Nephron progenitor cell (in vitro differentiated cells): ENCODE data around the gene DNAH9.

Experiments
- DNase-seq: peaks from one replicate; pipeline ENCODE4 v3.0.0; 2021
- H3K27ac Mint-ChIP-seq: 2 replicates; pipeline ENCODE4 v1.8.0; 2021; ENCODE audit warnings: mild to moderate bottlenecking, moderate library complexity, mixed read lengths
- H3K27me3 Mint-ChIP-seq: 2 replicates; pipeline ENCODE4 v1.8.0; 2021; ENCODE audit warnings: mild to moderate bottlenecking, low read depth, mixed read lengths; ENCODE audit not compliant: poor library complexity
- H3K36me3 Mint-ChIP-seq: 2 replicates; pipeline ENCODE4 v1.8.0; 2021; ENCODE audit warnings: low read depth, mixed read lengths
- H3K4me1 Mint-ChIP-seq: 2 replicates; pipeline ENCODE4 v1.8.0; 2021; ENCODE audit warnings: mixed read lengths
- H3K4me3 Mint-ChIP-seq: 2 replicates; pipeline ENCODE4 v1.8.0; 2021; ENCODE audit warnings: mild to moderate bottlenecking, moderate library complexity, mixed read lengths
- H3K9me3 Mint-ChIP-seq: 2 replicates; pipeline ENCODE4 v1.8.0; 2021; ENCODE audit warnings: mild to moderate bottlenecking, moderate library complexity, mixed read lengths
- TF ChIP-seq, protein P1 (sequence below): fragments of 200-600 bp; sonication (generic); IDR thresholded peaks from 2 replicates; pipeline ENCODE4 v1.5.0; 2021; ENCODE audit warnings: antibody characterized with exemption

DNAH9 gene

DNA sequence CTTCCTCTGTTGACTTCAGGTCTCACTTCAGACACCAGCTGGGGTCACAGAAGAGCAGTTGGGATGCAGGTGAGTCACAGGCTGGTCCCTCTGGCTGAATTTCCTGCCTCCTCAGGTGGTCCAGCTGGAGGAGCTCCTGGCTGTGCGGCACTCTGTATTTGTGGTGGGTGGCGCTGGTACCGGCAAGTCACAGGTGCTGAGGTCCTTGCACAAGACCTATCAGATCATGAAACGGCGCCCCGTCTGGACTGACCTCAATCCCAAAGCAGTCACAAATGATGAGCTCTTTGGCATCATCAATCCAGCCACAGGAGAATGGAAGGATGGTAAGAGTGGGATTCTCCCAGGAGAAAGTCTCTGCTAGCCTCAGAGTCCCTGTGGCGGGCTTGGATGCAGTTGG, 149.2 kb downstream of the DNAH9 start:
- no peak overlapping the region for H3K4me3 Mint-ChIP-seq
- DNase-seq, result no peak
- H3K9me3 Mint-ChIP-seq, result peaks cover 23% of the 10 kb centered on the region
- H3K4me1 Mint-ChIP-seq, result no peaks in the 10 kb centered on the region
- H3K27me3 Mint-ChIP-seq, result peaks cover 7% of the 10 kb centered on the region
- H3K36me3 Mint-ChIP-seq, result peaks cover 8% of the 10 kb centered on the region
- TF ChIP-seq, protein P1, sequence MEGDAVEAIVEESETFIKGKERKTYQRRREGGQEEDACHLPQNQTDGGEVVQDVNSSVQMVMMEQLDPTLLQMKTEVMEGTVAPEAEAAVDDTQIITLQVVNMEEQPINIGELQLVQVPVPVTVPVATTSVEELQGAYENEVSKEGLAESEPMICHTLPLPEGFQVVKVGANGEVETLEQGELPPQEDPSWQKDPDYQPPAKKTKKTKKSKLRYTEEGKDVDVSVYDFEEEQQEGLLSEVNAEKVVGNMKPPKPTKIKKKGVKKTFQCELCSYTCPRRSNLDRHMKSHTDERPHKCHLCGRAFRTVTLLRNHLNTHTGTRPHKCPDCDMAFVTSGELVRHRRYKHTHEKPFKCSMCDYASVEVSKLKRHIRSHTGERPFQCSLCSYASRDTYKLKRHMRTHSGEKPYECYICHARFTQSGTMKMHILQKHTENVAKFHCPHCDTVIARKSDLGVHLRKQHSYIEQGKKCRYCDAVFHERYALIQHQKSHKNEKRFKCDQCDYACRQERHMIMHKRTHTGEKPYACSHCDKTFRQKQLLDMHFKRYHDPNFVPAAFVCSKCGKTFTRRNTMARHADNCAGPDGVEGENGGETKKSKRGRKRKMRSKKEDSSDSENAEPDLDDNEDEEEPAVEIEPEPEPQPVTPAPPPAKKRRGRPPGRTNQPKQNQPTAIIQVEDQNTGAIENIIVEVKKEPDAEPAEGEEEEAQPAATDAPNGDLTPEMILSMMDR, result no peak
- no peak overlapping the region for H3K27ac Mint-ChIP-seq

DNA sequence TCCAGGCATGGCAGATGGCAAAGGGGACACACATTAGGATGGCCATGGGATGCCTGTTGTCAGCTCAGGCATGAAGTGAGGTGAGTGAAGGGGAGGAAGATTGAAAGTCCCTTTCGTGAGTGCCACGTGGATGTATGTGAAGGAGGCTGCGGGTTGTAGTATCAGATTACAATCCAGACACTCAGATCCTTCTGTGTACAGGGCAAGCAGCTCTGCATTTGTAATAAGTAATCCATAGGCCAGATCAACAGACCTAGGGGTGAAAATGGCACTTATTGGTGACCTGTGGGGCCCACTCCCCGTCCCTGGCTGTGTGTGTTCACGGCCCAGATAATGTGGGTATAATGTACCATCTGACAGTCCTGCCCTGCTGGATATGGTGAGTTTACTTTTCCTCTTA, 159.5 kb downstream of the DNAH9 start:
- H3K27ac Mint-ChIP-seq, result peak overlapping the region; percentile 82
- peaks cover 16% of the 10 kb centered on the region for H3K4me1 Mint-ChIP-seq
- peaks cover 26% of the 10 kb centered on the region for H3K9me3 Mint-ChIP-seq
- DNase-seq, result no peak
- no peak overlapping the region for H3K4me3 Mint-ChIP-seq
- TF ChIP-seq, protein P1, result no peak
- no peaks in the 10 kb centered on the region for H3K36me3 Mint-ChIP-seq
- H3K27me3 Mint-ChIP-seq, result peaks cover 12% of the 10 kb centered on the region

DNA sequence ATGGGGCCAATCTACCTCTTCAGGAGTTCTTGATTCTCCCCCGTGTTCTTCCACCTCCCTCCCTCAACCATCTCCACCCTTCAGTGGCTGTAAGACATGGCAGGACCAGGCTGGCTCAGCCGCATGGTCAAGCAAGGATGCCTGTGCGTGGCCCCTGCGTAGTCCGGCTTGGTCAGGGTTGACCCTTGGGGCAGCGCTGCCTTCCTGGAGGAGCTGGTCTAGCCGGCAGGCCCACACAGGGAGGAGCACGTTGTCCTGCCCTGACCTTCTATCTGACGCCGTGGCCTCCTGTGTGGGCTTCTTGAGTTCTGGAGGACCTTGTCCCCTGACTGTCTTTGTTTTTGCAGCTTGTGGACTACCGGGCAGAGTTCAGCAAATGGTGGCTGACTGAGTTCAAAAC, 169.8 kb downstream of the DNAH9 start:
- no peak overlapping the region for H3K4me3 Mint-ChIP-seq
- no peaks in the 10 kb centered on the region for H3K9me3 Mint-ChIP-seq

DNA sequence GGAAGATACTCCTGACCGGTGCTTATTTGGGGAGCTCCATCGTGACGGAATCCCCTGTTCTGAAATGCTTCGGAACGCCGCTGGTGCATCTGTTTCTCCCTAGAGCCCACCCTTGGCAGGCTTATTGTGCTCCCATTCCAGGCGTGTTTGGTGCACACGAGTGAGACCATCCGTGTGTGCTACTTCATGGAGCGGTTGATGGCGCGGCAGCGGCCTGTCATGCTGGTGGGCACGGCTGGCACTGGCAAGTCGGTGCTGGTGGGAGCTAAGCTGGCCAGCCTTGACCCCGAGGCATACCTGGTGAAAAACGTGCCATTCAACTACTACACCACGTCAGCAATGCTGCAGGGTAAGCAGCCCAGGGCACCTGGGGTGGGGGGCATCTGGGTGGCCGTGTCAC, 170.7 kb downstream of the DNAH9 start:
- Mint-ChIP-seq H3K4me1 (peaks cover 7% of the 10 kb centered on the region), H3K27me3 (peaks cover 16% of the 10 kb centered on the region), H3K36me3 (no peaks in the 10 kb centered on the region), H3K27ac (no peak overlapping the region), H3K9me3 (no peaks in the 10 kb centered on the region), H3K4me3 (no peak overlapping the region)
- TF ChIP-seq, protein P1, result no peak
- DNase-seq, result no peak

More for the DNA sequence above, 169.8 kb downstream of the DNAH9 start:
- TF ChIP-seq, protein P1, result no peak
- H3K36me3 Mint-ChIP-seq, result no peaks in the 10 kb centered on the region
- no peak for DNase-seq
- peaks cover 16% of the 10 kb centered on the region for H3K27me3 Mint-ChIP-seq
- peaks cover 7% of the 10 kb centered on the region for H3K4me1 Mint-ChIP-seq
- H3K27ac Mint-ChIP-seq, result no peak overlapping the region

DNA sequence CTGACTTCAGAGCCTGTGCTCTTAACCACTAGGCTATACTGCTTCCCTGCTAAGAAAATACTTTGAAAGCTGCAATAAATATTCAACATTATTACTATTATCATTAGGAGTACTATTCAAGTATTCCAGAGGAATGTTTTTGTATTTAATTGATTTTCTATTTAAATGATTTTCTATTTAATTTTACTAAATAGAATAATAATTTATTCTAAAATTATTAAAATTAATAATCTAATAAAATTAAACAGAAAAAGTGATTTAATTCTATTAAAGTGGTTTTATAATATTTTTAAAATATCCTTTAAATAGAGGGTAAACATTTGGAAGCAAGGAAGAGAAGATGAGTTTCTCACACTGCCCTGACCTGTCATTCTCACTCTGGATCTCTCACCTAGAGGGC, 173.8 kb downstream of the DNAH9 start:
- H3K9me3 Mint-ChIP-seq, result no peaks in the 10 kb centered on the region
- no peak overlapping the region for H3K4me3 Mint-ChIP-seq
- DNase-seq, result no peak
- no peaks in the 10 kb centered on the region for H3K4me1 Mint-ChIP-seq
- no peaks in the 10 kb centered on the region for H3K36me3 Mint-ChIP-seq
- peaks cover 7% of the 10 kb centered on the region for H3K27me3 Mint-ChIP-seq
- peak overlapping the region; percentile 39 for H3K27ac Mint-ChIP-seq
- TF ChIP-seq, protein P1, result no peak

DNA sequence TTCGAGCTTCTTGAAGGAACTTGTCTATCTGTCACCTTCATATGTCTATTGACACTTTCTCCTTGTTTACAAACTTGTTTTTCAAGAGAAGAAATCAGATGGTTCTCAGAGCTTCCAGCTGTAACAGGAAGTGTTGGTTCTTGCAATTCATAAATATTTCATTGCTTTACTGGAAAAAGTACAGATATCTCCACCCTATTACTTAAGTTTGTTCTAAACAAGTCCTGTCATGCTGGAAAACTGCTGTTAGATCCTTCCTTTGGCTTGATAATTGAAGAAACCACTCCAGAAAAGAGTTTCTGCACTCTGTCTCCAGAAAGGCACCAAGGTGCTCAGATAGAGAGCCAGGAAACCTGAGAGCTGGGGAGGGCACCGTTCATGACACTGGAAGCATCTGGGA, 181.6 kb downstream of the DNAH9 start:
- Mint-ChIP-seq H3K27ac (no peak overlapping the region), H3K4me1 (peaks cover 11% of the 10 kb centered on the region), H3K4me3 (no peak overlapping the region), H3K36me3 (no peaks in the 10 kb centered on the region), H3K27me3 (peaks cover 10% of the 10 kb centered on the region), H3K9me3 (no peaks in the 10 kb centered on the region)
- DNase-seq, result no peak
- TF ChIP-seq, protein P1, result no peak
